HL-60 (cell line): ENCODE results near the gene HBA2.
"Not testable (repeated sequence)": the region's sequence is repeated elsewhere in the genome, so short reads cannot be mapped to it uniquely, and the experiment has no call there.

ENCODE experiments used
- DNase-seq, 2 experiments: peaks; one replicate each; pipeline ENCODE4 v3.0.0-alpha.2; 2010 to 2020; ENCODE audit warnings: low read depth in 1 of 2, low spot score in 1 of 2
- H3K27ac ChIP-seq: fragments of 250-450 bp; sonication (Bioruptor Pico); replicated peaks from 2 replicates; pipeline ENCODE4 v1.5.1; 2020; ENCODE audit warnings: mild to moderate bottlenecking, moderate library complexity
- H3K27me3 ChIP-seq: fragments of 250-450 bp; sonication (Bioruptor Pico); 2 replicates; pipeline ENCODE4 v1.5.1; 2021; ENCODE audit warnings: mild to moderate bottlenecking, moderate library complexity; ENCODE audit not compliant: insufficient read depth, poor library complexity, severe bottlenecking
- H3K4me3 ChIP-seq: replicated peaks from 2 replicates; pipeline ENCODE4 v1.5.1; 2011; ENCODE audit warnings: mild to moderate bottlenecking, control low read depth, low read length; ENCODE audit not compliant: insufficient read depth
- GABPA ChIP-seq: IDR thresholded peaks from 2 replicates; pipeline ENCODE4 v1.6.1; 2012; ENCODE audit warnings: low read depth
- POLR2AphosphoS5 ChIP-seq: IDR thresholded peaks from 2 replicates; pipeline ENCODE4 v1.6.1; 2012; ENCODE audit warnings: low read depth
- SPI1 ChIP-seq: IDR thresholded peaks from 2 replicates; pipeline ENCODE4 v1.6.1; 2012; ENCODE audit warnings: low read depth, mild to moderate bottlenecking, borderline replicate concordance
- TF ChIP-seq, protein P1 (sequence below): IDR thresholded peaks from 2 replicates; pipeline ENCODE4 v1.6.1; 2012; ENCODE audit warnings: low read depth; ENCODE audit not compliant: insufficient replicate concordance
- TF ChIP-seq, protein P2 (sequence below): IDR thresholded peaks from one replicate; pipeline ENCODE4 v1.5.1; 2011; ENCODE audit warnings: low read length, control low read depth, inconsistent platforms; ENCODE audit not compliant: insufficient read depth

The HBA2 gene

DNA sequence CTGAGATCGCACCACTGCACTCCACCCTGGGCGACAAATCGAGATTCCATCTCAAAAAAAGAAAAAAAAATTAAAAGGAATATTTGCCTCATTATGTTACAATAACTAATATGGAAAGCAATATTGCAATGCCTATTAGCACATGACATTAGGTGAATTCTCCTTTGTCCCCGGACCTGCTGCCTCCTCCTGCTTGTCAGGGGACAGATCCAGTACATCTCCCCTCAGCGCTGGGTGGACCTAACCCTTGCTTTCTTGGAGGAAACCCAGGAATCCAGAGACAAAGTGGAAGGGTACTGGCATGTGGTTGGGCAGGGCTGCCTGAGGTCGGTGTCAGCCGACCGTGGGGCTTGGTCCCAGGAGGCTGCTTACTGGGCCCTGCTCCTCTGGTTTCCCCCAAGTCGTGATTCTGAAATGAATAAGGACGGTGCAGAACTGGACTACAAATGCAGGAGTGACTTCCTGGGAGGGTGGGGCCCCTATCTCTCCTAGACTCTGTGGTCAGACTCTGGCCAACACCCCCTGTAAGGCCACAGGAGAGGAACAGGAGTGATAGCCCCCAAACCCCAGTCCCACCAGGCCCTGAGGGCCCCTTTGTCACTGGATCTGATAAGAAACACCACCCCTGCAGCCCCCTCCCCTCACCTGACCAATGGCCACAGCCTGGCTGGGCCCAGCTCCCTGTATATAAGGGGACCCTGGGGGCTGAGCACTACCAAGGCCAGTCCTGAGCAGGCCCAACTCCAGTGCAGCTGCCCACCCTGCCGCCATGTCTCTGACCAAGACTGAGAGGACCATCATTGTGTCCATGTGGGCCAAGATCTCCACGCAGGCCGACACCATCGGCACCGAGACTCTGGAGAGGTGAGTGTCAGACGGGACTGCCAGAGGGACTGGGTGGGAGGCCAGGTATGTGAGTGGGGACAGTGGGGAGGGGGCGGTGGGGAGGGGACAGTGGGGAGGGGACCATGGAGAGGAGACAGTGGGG is 20.2 kb upstream of the HBA2 start, which contains the start of gene HBZ:
HBZ (plus strand) TSS at position 504 of the 988 bp plus-strand sequence; CDS start at position 770, 266 bp downstream.
- TF ChIP-seq SPI1 (no peak), GABPA (no peak)
- no peak within 1 kb of the TSS for H3K27ac ChIP-seq
- no peak within 1 kb of the TSS for H3K4me3 ChIP-seq
- peaks cover 24% of the 10 kb centered on the region for H3K27me3 ChIP-seq
- no peak for DNase-seq

DNA sequence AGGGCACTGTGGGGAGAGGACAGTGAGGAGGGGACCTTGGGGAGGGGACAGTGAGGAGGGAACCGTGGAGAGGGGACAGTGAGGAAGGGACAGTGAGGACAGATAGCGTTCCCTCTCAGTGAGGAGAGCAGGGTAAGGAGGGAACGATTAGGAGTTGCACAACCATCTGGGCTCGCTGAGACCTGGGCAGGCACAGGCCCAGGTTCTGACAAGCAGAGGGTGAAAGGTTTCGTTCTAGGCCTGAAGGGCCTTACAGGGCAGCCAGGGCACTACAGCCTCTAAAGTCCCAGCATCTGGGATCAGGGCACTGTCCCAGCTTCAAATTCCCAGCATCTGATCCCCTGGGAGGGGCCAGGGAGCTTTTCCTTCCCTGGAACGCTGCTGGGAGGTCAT is 19.6 kb upstream of the HBA2 start:
- DNase-seq, H3K27ac ChIP-seq, H3K4me3 ChIP-seq: not testable (repeated sequence)
- H3K27me3 ChIP-seq: peaks cover 28% of the 10 kb centered on the region

DNA sequence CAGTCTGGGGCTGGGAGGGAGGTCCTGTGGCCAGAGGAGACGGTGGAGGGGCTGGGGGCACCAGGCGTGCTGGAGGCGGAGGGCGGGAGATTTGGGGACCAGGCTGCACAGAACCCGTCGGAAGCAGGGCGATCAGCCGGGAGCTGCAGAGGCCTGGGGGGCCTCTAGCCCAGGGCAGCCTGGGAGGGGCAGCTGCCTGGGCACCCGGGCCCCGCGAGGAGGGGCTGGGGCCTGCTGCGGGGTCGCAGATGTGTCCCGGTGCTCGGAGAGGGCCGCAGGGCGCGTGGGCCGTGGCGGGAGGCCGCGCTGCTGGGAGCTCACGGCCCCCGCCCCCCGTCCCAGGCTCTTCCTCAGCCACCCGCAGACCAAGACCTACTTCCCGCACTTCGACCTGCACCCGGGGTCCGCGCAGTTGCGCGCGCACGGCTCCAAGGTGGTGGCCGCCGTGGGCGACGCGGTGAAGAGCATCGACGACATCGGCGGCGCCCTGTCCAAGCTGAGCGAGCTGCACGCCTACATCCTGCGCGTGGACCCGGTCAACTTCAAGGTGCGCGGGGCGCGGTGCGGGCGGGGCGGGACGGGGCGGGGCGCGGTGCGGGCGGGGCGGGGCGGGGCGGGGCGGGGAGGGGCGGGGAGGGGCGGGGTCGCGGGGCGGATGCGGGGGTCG is 19.0 kb upstream of the HBA2 start:
- H3K27me3 ChIP-seq: peaks cover 32% of the 10 kb centered on the region
- H3K4me3 ChIP-seq, DNase-seq: not testable (repeated sequence)

DNA sequence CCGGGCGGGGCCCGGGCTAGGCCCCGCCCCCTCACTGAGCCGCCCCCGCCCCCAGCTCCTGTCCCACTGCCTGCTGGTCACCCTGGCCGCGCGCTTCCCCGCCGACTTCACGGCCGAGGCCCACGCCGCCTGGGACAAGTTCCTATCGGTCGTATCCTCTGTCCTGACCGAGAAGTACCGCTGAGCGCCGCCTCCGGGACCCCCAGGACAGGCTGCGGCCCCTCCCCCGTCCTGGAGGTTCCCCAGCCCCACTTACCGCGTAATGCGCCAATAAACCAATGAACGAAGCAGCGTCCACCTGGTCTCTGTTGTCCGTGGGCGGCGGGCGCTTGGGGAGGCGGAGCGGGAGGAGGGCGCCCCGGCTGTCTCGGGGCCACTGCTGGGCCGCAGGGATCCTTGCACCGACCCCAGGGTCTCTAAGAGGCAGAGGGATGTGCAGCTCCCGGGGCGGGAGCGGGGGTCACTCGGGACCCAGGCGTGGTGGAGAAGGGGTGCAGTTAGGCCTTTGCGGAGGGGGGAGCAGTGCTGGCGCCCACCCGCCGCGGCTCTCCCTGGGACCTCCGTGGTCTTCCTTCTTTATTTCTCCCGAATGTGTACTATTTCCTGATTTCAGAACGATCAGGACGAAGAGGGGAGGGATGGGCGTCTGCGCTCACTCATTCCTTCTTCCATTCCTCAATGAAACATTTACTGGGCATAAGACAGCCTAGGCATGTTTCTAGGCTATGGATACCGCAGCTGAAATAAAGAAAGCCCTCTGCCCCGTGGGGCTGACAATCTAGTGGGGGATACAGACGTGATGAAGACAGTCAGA is 18.3 kb upstream of the HBA2 start:
- H3K27me3 ChIP-seq: peaks cover 27% of the 10 kb centered on the region
- peak overlapping the region; percentile 39 for H3K4me3 ChIP-seq
- H3K27ac ChIP-seq: no peak overlapping the region
- DNase-seq: no peak
- TF ChIP-seq, protein P1, sequence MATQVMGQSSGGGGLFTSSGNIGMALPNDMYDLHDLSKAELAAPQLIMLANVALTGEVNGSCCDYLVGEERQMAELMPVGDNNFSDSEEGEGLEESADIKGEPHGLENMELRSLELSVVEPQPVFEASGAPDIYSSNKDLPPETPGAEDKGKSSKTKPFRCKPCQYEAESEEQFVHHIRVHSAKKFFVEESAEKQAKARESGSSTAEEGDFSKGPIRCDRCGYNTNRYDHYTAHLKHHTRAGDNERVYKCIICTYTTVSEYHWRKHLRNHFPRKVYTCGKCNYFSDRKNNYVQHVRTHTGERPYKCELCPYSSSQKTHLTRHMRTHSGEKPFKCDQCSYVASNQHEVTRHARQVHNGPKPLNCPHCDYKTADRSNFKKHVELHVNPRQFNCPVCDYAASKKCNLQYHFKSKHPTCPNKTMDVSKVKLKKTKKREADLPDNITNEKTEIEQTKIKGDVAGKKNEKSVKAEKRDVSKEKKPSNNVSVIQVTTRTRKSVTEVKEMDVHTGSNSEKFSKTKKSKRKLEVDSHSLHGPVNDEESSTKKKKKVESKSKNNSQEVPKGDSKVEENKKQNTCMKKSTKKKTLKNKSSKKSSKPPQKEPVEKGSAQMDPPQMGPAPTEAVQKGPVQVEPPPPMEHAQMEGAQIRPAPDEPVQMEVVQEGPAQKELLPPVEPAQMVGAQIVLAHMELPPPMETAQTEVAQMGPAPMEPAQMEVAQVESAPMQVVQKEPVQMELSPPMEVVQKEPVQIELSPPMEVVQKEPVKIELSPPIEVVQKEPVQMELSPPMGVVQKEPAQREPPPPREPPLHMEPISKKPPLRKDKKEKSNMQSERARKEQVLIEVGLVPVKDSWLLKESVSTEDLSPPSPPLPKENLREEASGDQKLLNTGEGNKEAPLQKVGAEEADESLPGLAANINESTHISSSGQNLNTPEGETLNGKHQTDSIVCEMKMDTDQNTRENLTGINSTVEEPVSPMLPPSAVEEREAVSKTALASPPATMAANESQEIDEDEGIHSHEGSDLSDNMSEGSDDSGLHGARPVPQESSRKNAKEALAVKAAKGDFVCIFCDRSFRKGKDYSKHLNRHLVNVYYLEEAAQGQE: no peak
- TF ChIP-seq, protein P2, sequence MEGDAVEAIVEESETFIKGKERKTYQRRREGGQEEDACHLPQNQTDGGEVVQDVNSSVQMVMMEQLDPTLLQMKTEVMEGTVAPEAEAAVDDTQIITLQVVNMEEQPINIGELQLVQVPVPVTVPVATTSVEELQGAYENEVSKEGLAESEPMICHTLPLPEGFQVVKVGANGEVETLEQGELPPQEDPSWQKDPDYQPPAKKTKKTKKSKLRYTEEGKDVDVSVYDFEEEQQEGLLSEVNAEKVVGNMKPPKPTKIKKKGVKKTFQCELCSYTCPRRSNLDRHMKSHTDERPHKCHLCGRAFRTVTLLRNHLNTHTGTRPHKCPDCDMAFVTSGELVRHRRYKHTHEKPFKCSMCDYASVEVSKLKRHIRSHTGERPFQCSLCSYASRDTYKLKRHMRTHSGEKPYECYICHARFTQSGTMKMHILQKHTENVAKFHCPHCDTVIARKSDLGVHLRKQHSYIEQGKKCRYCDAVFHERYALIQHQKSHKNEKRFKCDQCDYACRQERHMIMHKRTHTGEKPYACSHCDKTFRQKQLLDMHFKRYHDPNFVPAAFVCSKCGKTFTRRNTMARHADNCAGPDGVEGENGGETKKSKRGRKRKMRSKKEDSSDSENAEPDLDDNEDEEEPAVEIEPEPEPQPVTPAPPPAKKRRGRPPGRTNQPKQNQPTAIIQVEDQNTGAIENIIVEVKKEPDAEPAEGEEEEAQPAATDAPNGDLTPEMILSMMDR: no peak
- TF ChIP-seq SPI1 (no peak), GABPA (no peak)

More for the DNA sequence above, 19.0 kb upstream of the HBA2 start:
- H3K27ac ChIP-seq: not testable (repeated sequence)

DNA sequence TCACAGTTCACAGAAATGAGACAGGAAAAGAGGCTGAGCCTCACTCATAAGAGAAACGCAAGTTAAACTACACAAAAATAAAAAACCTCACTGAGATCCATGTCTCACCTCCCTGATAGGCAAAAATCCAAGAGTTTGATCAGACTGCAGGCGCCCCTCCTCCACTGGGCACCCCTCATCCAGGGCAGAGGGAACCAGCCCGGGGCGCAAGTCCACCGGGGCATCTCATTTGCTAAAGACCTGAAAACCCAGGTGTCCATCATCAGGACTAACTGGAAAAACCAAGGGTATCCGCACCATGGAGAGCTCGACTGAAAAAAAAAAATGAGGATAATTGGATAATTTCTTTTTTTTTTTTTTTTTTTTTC is 17.7 kb upstream of the HBA2 start:
- TF ChIP-seq SPI1 (no peak), POLR2AphosphoS5 (no peak), GABPA (no peak)
- TF ChIP-seq, protein P1: no peak
- TF ChIP-seq, protein P2: no peak
- Histone ChIP-seq H3K4me3 (no peak overlapping the region), H3K27me3 (peaks cover 26% of the 10 kb centered on the region)

More for the DNA sequence above, 17.7 kb upstream of the HBA2 start:
- no peak overlapping the region for H3K27ac ChIP-seq
- DNase-seq: no peak
